Transverse colon (tissue), 4 donors: Measurements from ENCODE around the gene LCLAT1. TPM values are rescaled to one million over a fixed set of nuclear protein-coding genes. Genes with fewer than 3 reads are reported as not detected.

Experiments
- DNase-seq: peaks from one replicate; pipeline ENCODE4 v3.0.0-alpha.2; 2019
- H3K27ac ChIP-seq, 4 donors: fragments of 200-600 bp; sonication (generic); 2 replicates each; pipeline ENCODE4 v1.5.1; 2016 to 2018; ENCODE audit warnings: inconsistent platforms in 4 of 4
- H3K27me3 ChIP-seq: fragments of 200-600 bp; sonication (generic); 2 replicates; pipeline ENCODE4 v1.5.1; 2017; ENCODE audit warnings: inconsistent platforms
- H3K36me3 ChIP-seq, 4 donors: fragments of 200-600 bp; sonication (generic); 2 replicates each; pipeline ENCODE4 v1.5.1; 2017 to 2019; ENCODE audit warnings: inconsistent platforms in 4 of 4
- H3K4me1 ChIP-seq, 4 donors: fragments of 200-600 bp; sonication (generic); 2 replicates each; pipeline ENCODE4 v1.5.1; 2017 to 2020; ENCODE audit warnings: inconsistent platforms in 4 of 4
- H3K4me3 ChIP-seq, 4 donors: fragments of 200-600 bp; sonication (generic); 1 replicate in 1 of 4; 2 replicates in 3 of 4; pipeline versions ENCODE4 v1.5.1 to v1.6.1; 2017 to 2019; ENCODE audit warnings: inconsistent platforms in 4 of 4
- H3K9me3 ChIP-seq, 2 donors: fragments of 200-600 bp; sonication (generic); 2 replicates each; pipeline ENCODE4 v1.5.1; 2017 to 2019; ENCODE audit warnings: inconsistent platforms in 2 of 2
- EP300 ChIP-seq: sonication (generic); formaldehyde crosslinking; IDR thresholded peaks from one replicate; pipeline ENCODE4 v1.6.1; 2017; ENCODE audit warnings: antibody characterized with exemption, low read depth
- POLR2A ChIP-seq: fragments of 450-650 bp; IDR thresholded peaks from one replicate; pipeline ENCODE4 v1.6.1; 2016; ENCODE audit warnings: antibody characterized with exemption, mild to moderate bottlenecking, moderate library complexity
- POLR2AphosphoS5 ChIP-seq, 3 donors: sonication (generic); formaldehyde crosslinking; IDR thresholded peaks; one replicate each; pipeline ENCODE4 v1.6.1; 2016; ENCODE audit warnings: antibody characterized with exemption in 3 of 3
- WGBS, 2 donors: methylation state at CpG; one replicate each; pipeline ENCODE4 v1.1.5; 2018; ENCODE audit warnings: low coverage in 1 of 2; 5-methylcytosine and 5-hydroxymethylcytosine counted together
- in situ Hi-C, 4 donors: fragments of 200-750 bp; cut with MboI; loops; one replicate each; pipeline versions ENCODE4 v1.15.0 to v1.15.1; 2017; ENCODE audit warnings: low sequenced_read_pairs in 3 of 4, low pct_ligation_motif_present in 1 of 4, low pct_unique_long_range_greater_than_20kb in 1 of 4
- intact Hi-C: fragments of 100-400 bp; cut with DNase I; formaldehyde crosslinking; loops from one replicate; pipeline ENCODE4 v1.15.1; 2023; ENCODE audit warnings: low total_unique reads
- small RNA-seq, 4 donors: library from RNA; depleted of rRNA; stranded (forward); fragments of <200 nt; gene quantifications; one replicate each; pipeline ENCODE3, GENCODE V24; 2016
- total RNA-seq, 4 donors: library from RNA; depleted of rRNA; stranded (reverse); fragments of >200 nt; gene quantifications; one replicate each; pipeline ENCODE4 v1.1.0, GENCODE V29; 2016
- TF ChIP-seq, protein P1 (sequence below), 5 experiments: fragments of 200-600 bp in 3 of 5; fragments of 450-650 bp in 2 of 5; sonication (generic) in 3 of 5; IDR thresholded peaks; 1 replicate in 2 of 5; 2 replicates in 3 of 5; pipeline ENCODE4 v1.5.1; 2016 to 2017; ENCODE audit warnings: antibody characterized with exemption in 5 of 5, inconsistent platforms in 3 of 5, mild to moderate bottlenecking in 2 of 5, moderate library complexity in 1 of 5

The LCLAT1 gene
- total RNA-seq, 4 donors from 2014 or later: 10.9 to 26.5 (median 16.6) TPM

DNA sequence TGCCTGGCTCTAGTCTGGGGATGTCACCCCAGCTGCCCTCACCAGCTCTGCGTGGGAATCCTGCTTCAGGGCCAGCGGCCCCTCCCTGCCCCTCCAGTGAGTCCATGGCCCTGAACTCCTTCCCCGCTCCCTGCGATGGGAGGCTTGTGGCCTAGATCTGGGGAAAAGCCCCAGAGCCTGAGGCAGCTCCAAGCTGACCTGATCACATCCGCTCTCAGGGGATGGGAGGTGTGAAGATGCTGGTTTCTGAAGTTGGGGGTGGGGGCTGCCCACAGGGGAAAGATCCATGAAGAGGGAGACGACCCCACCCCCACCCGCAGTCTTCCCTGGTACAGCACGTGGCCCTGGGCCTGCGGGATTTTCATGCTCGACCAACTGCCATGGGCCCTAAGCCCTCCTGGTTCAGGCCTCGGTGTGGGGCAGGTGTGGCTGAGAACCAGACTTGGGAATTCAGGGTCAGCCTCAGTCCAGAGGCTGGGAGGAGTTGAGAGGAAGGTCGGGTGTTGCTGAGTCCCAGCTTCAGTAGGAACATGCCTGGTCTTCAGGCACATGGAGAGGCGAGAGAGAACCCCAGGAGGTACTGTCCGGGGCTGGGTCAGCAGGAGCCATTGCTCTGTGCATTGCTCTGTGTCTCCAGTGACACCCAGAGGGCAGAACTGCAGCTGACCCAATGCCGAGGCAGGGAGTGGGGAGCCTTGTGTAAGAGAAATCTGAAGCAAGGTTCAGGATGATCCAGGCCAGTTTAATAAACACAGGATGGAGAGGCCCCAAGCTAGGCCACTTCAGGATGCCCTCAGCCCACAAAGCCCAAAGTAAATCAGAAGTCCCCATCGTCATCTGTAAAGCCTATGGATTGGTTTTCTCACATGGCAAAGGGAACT lies 245.1 kb downstream of the LCLAT1 start:
- Histone ChIP-seq H3K27me3 (no peaks in the 10 kb centered on the region), H3K4me3 (no peak overlapping the region), H3K36me3 (no peaks in the 10 kb centered on the region), H3K9me3 (no peaks in the 10 kb centered on the region), H3K4me1 (peaks cover 0 to 10% (median 9%) of the 10 kb centered on the region in 4 donors), H3K27ac (no peak overlapping the region)
- in situ Hi-C loops: no loop called here
- DNase-seq: no peak
- TF ChIP-seq, protein P1, sequence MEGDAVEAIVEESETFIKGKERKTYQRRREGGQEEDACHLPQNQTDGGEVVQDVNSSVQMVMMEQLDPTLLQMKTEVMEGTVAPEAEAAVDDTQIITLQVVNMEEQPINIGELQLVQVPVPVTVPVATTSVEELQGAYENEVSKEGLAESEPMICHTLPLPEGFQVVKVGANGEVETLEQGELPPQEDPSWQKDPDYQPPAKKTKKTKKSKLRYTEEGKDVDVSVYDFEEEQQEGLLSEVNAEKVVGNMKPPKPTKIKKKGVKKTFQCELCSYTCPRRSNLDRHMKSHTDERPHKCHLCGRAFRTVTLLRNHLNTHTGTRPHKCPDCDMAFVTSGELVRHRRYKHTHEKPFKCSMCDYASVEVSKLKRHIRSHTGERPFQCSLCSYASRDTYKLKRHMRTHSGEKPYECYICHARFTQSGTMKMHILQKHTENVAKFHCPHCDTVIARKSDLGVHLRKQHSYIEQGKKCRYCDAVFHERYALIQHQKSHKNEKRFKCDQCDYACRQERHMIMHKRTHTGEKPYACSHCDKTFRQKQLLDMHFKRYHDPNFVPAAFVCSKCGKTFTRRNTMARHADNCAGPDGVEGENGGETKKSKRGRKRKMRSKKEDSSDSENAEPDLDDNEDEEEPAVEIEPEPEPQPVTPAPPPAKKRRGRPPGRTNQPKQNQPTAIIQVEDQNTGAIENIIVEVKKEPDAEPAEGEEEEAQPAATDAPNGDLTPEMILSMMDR (IDR thresholded peaks at IDR 0.05): no peak
- no peak for TF ChIP-seq EP300
- no peak for TF ChIP-seq POLR2AphosphoS5 (IDR thresholded peaks at IDR 0.05)
- no peak for TF ChIP-seq POLR2A
- WGBS, 2 donors: 88 to 100% methylated on average over 1 to 16 of the region's 16 CpGs
- intact Hi-C loops: no loop called here

DNA sequence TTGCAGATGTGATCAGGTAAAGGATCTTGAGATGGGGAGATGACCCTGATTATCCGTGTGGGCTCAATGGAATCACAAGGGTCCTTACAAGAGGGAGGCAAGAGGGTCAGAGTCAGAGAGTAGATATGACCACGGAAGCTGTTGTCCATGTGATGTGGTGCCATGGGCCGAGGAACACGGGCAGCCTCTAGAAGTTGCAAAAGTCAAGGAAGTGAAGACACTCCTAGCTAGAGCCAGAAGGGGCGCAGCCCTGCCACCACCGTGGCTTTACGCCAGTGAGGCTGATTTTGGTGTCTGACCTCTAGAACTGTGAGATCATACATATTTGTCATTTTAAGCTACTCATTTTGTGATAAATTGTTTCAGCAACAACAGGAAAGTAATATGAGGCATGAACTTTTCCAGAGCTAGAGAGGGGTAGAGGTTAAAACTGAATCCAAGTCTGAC lies 245.8 kb downstream of the LCLAT1 start:
- TF ChIP-seq, protein P1 (IDR thresholded peaks at IDR 0.05): no peak
- TF ChIP-seq POLR2AphosphoS5 (IDR thresholded peaks at IDR 0.05): no peak
- TF ChIP-seq POLR2A: no peak
- no peak for TF ChIP-seq EP300
- Histone ChIP-seq H3K4me1 (peaks cover 0 to 10% (median 9%) of the 10 kb centered on the region in 4 donors), H3K27me3 (no peaks in the 10 kb centered on the region), H3K27ac (no peak overlapping the region), H3K4me3 (no peak overlapping the region), H3K36me3 (no peaks in the 10 kb centered on the region), H3K9me3 (no peaks in the 10 kb centered on the region)
- intact Hi-C loops (no loop called here), in situ Hi-C loops (no loop called here)
- 87 to 93% methylated on average over 4 to 7 of the region's 7 CpGs for WGBS, 2 donors
- no peak for DNase-seq

Small RNA genes lying within 50 kb of the gene (small RNA-seq; reads per million reads assigned to genes)
- 0 to 0.14 (median 0) reads per million in 4 donors for gene AC073255.1

Other genes with a start within 250 kb of the LCLAT1 start
- 10 to 100 TPM in 3 of 4 donors, 1 to 10 TPM in 1; 7.0 to 37.8 (median 16.3) TPM for gene LBH, start 215.7 kb upstream of the LCLAT1 start, total RNA-seq